Left lung (tissue), 10 donors: ENCODE results near the gene MROH7. TPM values are rescaled to one million over a fixed set of nuclear protein-coding genes. Genes with fewer than 3 reads are reported as not detected.
A peak's percentile ranks its signal among the peaks of the same experiment; 100 is the strongest.

ENCODE experiments used
- ATAC-seq: fragments of 200-7000 bp; cut with Tn5 transposase; one replicate; pipeline ENCODE4 v1.9.1; 2020; ENCODE audit warnings: moderate library complexity
- DNase-seq, 4 donors: peaks; one replicate each; pipeline ENCODE4 v3.0.0-alpha.2; 2013 to 2020
- H3K27ac ChIP-seq, 2 donors: fragments of 200-600 bp; sonication (generic) in 1 of 2; one replicate each; pipeline versions ENCODE4 v1.5.0 to v1.8.0; 2020 to 2021
- H3K27me3 ChIP-seq, 2 donors: fragments of 200-600 bp; sonication (generic) in 1 of 2; one replicate each; pipeline versions ENCODE4 v1.5.0 to v1.8.0; 2020 to 2021
- H3K36me3 ChIP-seq, 2 donors: fragments of 200-600 bp; sonication (generic) in 1 of 2; one replicate each; pipeline versions ENCODE4 v1.5.0 to v1.8.0; 2020 to 2021
- H3K4me1 ChIP-seq, 2 donors: fragments of 200-600 bp; one replicate each; pipeline ENCODE4 v1.8.0; 2021
- H3K4me3 ChIP-seq, 2 donors: fragments of 200-600 bp; sonication (generic) in 1 of 2; one replicate each; pipeline versions ENCODE4 v1.5.0 to v1.8.0; 2020 to 2021; ENCODE audit warnings: mild to moderate bottlenecking in 1 of 2
- H3K9me3 ChIP-seq, 2 donors: fragments of 200-600 bp; sonication (generic) in 1 of 2; one replicate each; pipeline versions ENCODE4 v1.5.0 to v1.8.0; 2020 to 2021
- intact Hi-C, 2 donors: fragments of 100-400 bp; cut with DNase I; formaldehyde crosslinking; loops; one replicate each; pipeline versions ENCODE4 v1.11.2 to v1.14.2; 2022
- polyA plus RNA-seq, 6 donors: library from polyadenylated mRNA; unstranded; fragments of 120-200 nt; gene quantifications; one replicate each; pipeline ENCODE4 v1.2.1, GENCODE V29; 2013; ENCODE audit not compliant: insufficient read length in 6 of 6
- total RNA-seq, 2 donors: library from RNA; stranded (reverse); fragmentation: NEBNext Ultra II Directional; extraction: Animal tissue kit (Norgen Biotek cat#: 25700); gene quantifications; one replicate each; pipeline ENCODE4 v1.2.1, GENCODE V29; 2021
- TF ChIP-seq, protein P1 (sequence below), 2 donors: fragments of 200-600 bp; sonication (generic) in 1 of 2; IDR thresholded peaks; one replicate each; pipeline versions ENCODE4 v1.5.0 to v1.8.0; 2021; ENCODE audit warnings: antibody characterized with exemption in 2 of 2
- donor health status: DM: no; HTN: yes; CAD: no.
- donor health status: DM: no; HTN: no; CAD: no.

Gene MROH7
- total and polyA plus RNA-seq, 8 donors: 0.70 to 16.2 (median 12.8) TPM

DNA sequence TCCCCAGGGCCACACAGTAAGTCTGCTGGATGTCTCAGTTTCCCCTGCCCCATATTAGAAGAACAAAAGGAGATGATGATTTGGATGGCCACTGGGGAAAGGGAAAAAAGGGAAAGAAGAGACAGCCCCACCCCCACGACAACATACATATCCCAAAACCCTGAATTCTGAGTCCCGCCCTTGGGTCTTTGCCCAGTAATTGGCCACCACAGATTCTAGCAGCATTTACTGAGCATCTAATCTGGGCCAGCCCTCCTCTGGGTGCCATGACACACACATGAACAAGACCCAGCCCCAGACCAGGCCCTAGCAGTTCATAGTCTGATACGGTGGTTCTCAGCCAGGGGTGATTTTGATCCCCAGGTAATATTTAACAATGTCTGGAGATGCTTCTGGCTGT lies 68.8 kb downstream of the MROH7 start:
- DNase-seq (no peak), ATAC-seq (no peak)
- Histone ChIP-seq H3K4me3 (no peak overlapping the region), H3K4me1 (peaks cover 0 to 7% of the 10 kb centered on the region in 2 donors), H3K9me3 (no peaks in the 10 kb centered on the region), H3K27ac (no peak overlapping the region), H3K27me3 (no peaks in the 10 kb centered on the region), H3K36me3 (no peaks in the 10 kb centered on the region)
- intact Hi-C loops: no loop called here
- TF ChIP-seq, protein P1, sequence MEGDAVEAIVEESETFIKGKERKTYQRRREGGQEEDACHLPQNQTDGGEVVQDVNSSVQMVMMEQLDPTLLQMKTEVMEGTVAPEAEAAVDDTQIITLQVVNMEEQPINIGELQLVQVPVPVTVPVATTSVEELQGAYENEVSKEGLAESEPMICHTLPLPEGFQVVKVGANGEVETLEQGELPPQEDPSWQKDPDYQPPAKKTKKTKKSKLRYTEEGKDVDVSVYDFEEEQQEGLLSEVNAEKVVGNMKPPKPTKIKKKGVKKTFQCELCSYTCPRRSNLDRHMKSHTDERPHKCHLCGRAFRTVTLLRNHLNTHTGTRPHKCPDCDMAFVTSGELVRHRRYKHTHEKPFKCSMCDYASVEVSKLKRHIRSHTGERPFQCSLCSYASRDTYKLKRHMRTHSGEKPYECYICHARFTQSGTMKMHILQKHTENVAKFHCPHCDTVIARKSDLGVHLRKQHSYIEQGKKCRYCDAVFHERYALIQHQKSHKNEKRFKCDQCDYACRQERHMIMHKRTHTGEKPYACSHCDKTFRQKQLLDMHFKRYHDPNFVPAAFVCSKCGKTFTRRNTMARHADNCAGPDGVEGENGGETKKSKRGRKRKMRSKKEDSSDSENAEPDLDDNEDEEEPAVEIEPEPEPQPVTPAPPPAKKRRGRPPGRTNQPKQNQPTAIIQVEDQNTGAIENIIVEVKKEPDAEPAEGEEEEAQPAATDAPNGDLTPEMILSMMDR (IDR thresholded peaks at IDR 0.05): no peak

DNA sequence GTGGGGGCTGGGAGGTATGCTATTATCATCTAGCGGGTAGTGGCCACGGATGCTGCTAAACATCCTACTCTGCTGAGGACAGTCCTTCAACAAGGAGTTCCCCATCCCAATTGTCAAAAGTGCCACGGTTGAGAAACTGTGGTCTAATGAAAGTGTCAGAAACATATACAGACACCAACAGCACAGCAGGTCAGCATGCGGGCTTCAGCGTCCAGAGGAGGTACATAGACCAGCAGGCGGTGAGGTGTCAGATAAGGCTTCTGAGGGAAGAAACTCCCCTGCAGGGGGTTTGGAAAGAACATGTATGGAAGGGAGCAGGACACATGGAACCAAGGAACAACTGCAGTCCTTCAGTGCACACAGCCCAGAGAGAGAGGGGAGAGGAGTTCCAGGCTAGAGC lies 69.3 kb downstream of the MROH7 start:
- TF ChIP-seq, protein P1 (IDR thresholded peaks at IDR 0.05): no peak
- no peaks in the 10 kb centered on the region for H3K36me3 ChIP-seq
- H3K4me1 ChIP-seq: peaks cover 0 to 8% of the 10 kb centered on the region in 2 donors
- no peaks in the 10 kb centered on the region for H3K9me3 ChIP-seq
- no peaks in the 10 kb centered on the region for H3K27me3 ChIP-seq
- no peak for ATAC-seq
- intact Hi-C loops: no loop called here
- no peak overlapping the region for H3K4me3 ChIP-seq
- no peak overlapping the region for H3K27ac ChIP-seq
- no peak for DNase-seq

DNA sequence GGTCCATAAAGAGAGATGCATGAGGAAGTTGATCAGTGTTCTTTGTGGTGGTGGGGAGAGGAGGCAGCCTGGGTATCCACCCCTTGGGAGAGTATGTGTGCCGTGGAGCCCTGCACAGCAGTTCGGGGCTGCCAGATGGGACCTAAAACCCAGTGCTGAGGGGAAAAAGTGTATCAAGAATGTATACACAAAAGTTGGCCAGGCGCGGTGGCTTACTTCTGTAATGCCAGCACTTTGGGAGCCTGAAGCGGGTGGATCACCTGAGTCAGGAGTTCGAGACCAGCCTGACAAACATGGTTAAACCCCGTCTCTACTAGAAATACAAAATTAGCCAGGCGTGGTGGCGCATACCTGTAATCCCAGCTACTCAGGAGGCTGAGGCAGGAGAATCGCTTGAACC lies 70.0 kb downstream of the MROH7 start:
- intact Hi-C loops: no loop called here
- TF ChIP-seq, protein P1 (IDR thresholded peaks at IDR 0.05): no peak
- H3K27ac ChIP-seq: no peak overlapping the region
- H3K36me3 ChIP-seq: no peaks in the 10 kb centered on the region
- no peaks in the 10 kb centered on the region for H3K27me3 ChIP-seq
- H3K4me1 ChIP-seq: peaks cover 0 to 13% of the 10 kb centered on the region in 2 donors
- DNase-seq (no peak), ATAC-seq (no peak)
- H3K9me3 ChIP-seq: no peaks in the 10 kb centered on the region
- no peak overlapping the region for H3K4me3 ChIP-seq

DNA sequence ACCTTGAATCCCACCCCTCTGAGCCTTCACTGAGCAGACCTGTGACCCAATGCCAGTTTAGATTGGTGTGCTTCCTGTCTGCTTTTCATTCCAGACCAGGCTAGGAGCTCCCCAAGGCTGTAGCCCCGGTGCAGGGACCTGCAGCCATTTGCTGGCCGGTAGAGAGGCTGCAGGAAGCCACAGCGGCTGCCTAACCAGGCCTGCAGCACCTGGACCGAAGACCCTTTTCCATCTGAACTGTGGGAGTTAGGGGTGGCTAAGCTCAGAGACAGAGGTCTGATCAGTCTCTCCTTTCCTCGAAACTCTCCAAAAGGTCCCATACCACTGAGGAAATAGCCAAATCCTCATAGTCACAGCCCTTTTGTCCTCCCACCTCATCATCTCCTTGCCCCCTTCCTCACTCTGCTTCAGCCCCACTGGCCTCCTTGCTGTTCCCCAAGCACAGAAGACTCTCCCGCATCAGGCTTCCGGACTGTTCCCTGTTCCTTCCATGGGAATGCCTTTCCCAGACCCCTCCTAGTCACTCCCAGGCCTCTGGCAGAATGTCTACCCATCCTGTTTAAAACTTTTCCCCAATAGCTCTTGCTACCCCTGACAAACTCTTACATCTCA lies 73.4 kb downstream of the MROH7 start:
- ATAC-seq (no peak), DNase-seq (no peak)
- peak overlapping the region; percentile 26 to 80 for H3K27ac ChIP-seq
- peak overlapping the region; percentile 85 to 93 for H3K4me3 ChIP-seq
- TF ChIP-seq, protein P1 (IDR thresholded peaks at IDR 0.05): no peak
- peaks cover 0 to 23% of the 10 kb centered on the region in 2 donors for H3K4me1 ChIP-seq
- H3K36me3 ChIP-seq: peaks cover 0 to 25% of the 10 kb centered on the region in 2 donors
- no peaks in the 10 kb centered on the region for H3K9me3 ChIP-seq
- no peaks in the 10 kb centered on the region for H3K27me3 ChIP-seq
- intact Hi-C loops: no loop called here

DNA sequence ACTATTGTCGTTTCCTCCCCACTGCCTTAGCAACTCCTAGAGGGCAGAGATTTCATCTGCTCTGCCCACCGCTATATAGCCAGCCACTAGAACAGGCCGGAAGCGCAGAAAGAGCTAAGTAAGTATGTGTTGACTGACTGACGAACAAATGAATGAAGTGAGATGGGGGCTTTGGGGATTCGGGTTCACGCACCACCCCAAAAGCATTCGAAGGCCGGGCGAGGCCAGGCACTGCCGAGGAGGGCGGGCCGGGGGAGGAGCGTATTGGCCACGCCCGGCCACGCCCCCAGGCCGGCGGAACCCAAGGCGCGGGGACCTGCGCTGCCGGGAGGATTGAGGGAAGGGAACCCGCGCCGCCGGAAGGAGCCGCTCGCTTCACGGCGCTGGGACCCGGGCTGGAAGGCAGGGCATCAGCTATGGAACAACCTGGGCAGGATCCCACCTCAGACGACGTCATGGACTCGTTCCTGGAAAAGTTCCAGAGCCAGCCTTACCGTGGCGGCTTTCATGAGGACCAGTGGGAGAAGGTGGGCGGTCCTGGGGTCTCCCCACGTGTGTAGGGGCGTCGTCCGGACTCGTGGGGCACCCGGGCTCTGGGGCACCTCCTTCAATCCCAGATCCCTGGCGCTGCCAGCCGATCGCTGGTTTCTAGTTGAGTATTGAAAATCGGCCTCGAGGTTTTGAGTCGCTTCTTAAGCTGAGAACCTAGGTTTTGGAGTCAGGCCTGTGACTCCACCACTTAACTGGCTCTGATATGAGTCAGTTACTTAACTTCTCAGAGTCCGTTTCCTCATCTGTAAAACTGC lies 74.1 kb downstream of the MROH7 start, which contains the start of gene TTC4:
Gene TTC4 (plus strand): TSS at position 369 of the 806 bp plus-strand sequence. CDS start 48 bp downstream, at position 417.
- peak; percentile 100 for ATAC-seq
- Histone ChIP-seq H3K36me3 (peaks cover 1 to 29% of the 10 kb centered on the region in 2 donors), H3K4me3 (peak within 1 kb of the TSS; percentile 85 to 93), H3K4me1 (peaks cover 0 to 23% of the 10 kb centered on the region in 2 donors), H3K27me3 (no peaks in the 10 kb centered on the region), H3K9me3 (no peaks in the 10 kb centered on the region), H3K27ac (peak within 1 kb of the TSS; percentile 26 to 80)
- intact Hi-C loops: no loop called here
- DNase-seq: peak; percentile 83 to 97 (median 86)
- TF ChIP-seq, protein P1 (IDR thresholded peaks at IDR 0.05): no peak
